SK-N-SH (cell line): Measurements from ENCODE around the gene RNF4. TPM values are rescaled to one million over a fixed set of nuclear protein-coding genes. Genes with fewer than 3 reads are reported as not detected.

Source experiments
- CTCF ChIA-PET: fragments of 300-600, 350-600 bp; formaldehyde crosslinking; extraction: SDS; loops from one replicate; lab custom pipeline; 2021; lab: Yijun Ruan, JAX
- POLR2A ChIA-PET: fragments of 350-600 bp; sonication (Branson Sonifier 250); formaldehyde crosslinking; extraction: SDS; loops from one replicate; lab custom pipeline; 2020; ENCODE audit warnings: antibody characterized with exemption, inconsistent platforms; lab: Yijun Ruan, JAX
- DNase-seq: peaks from one replicate; pipeline ENCODE4 v3.0.0; 2012
- H2AFZ ChIP-seq: fragments of 200-600 bp; sonication (generic); 2 replicates; pipeline ENCODE4 v1.8.1; 2016; ENCODE audit warnings: antibody characterized with exemption, mild to moderate bottlenecking, low read depth
- H3F3A ChIP-seq: fragments of 200-600 bp; sonication (generic); replicated peaks from 2 replicates; pipeline ENCODE3; 2016; ENCODE audit warnings: antibody characterized with exemption, mild to moderate bottlenecking; ENCODE audit not compliant: insufficient read depth
- H3K27ac ChIP-seq, 2 experiments: fragments of 200-500 bp in 1 of 2; fragments of 200-600 bp in 1 of 2; sonication (Bioruptor generic) in 1 of 2; sonication (generic), shearing (Covaris generic) in 1 of 2; 2 replicates each; pipeline versions ENCODE4 v1.5.1 to v1.6.1; 2014 to 2016; ENCODE audit warnings: low read depth in 2 of 2, inconsistent platforms in 1 of 2, low read length in 1 of 2, mild to moderate bottlenecking in 1 of 2, mixed read lengths in 1 of 2
- H3K27me3 ChIP-seq: fragments of 200-600 bp; sonication (generic), shearing (Covaris generic); 2 replicates; pipeline ENCODE4 v1.6.1; 2016; ENCODE audit warnings: mixed run types; ENCODE audit not compliant: insufficient read depth
- H3K36me3 ChIP-seq, 2 experiments: fragments of 200-500 bp in 1 of 2; fragments of 200-600 bp in 1 of 2; sonication (Bioruptor generic) in 1 of 2; sonication (generic) in 1 of 2; replicated peaks in 1 of 2; 2 replicates each; pipeline versions ENCODE3 to v1.5.1; 2014 to 2016; ENCODE audit warnings: low read length in 1 of 2, mild to moderate bottlenecking in 1 of 2; ENCODE audit not compliant: insufficient read depth in 2 of 2, control insufficient read depth in 1 of 2
- H3K4me1 ChIP-seq, 2 experiments: fragments of 200-500 bp in 1 of 2; fragments of 200-600 bp in 1 of 2; sonication (Bioruptor generic) in 1 of 2; sonication (generic), shearing (Covaris generic) in 1 of 2; 2 replicates each; pipeline versions ENCODE4 v1.5.1 to v1.6.1; 2014 to 2016; ENCODE audit warnings: low read depth in 1 of 2, low read length in 1 of 2, mixed run types in 1 of 2; ENCODE audit not compliant: insufficient read depth in 2 of 2, control insufficient read depth in 1 of 2
- H3K4me2 ChIP-seq: fragments of 200-600 bp; sonication (generic), shearing (Covaris generic); 2 replicates; pipeline ENCODE4 v1.6.1; 2017; ENCODE audit warnings: mixed run types
- H3K4me3 ChIP-seq, 2 experiments: fragments of 200-500 bp in 1 of 2; fragments of 200-600 bp in 1 of 2; sonication (Bioruptor generic) in 1 of 2; sonication (generic), shearing (Covaris generic) in 1 of 2; 2 replicates each; pipeline versions ENCODE4 v1.5.1 to v1.8.1; 2014 to 2016; ENCODE audit warnings: low read depth in 2 of 2, inconsistent platforms in 1 of 2, low read length in 1 of 2, mild to moderate bottlenecking in 1 of 2, mixed read lengths in 1 of 2, moderate library complexity in 1 of 2
- H3K79me2 ChIP-seq: fragments of 200-600 bp; sonication (generic); 2 replicates; pipeline ENCODE4 v1.8.1; 2017; ENCODE audit warnings: mild to moderate bottlenecking; ENCODE audit not compliant: insufficient read depth
- H3K9ac ChIP-seq: fragments of 200-600 bp; sonication (generic); 2 replicates; pipeline ENCODE4 v1.6.1; 2017; ENCODE audit warnings: mixed run types
- H3K9me2 ChIP-seq: fragments of 200-600 bp; sonication (generic); 2 replicates; pipeline ENCODE4 v1.6.1; 2017; ENCODE audit warnings: mixed run types
- H3K9me3 ChIP-seq: fragments of 200-600 bp; sonication (generic); 2 replicates; pipeline ENCODE4 v1.6.1; 2017; ENCODE audit warnings: mixed run types, mild to moderate bottlenecking, moderate library complexity
- H4K20me1 ChIP-seq: fragments of 200-600 bp; sonication (generic); 2 replicates; pipeline ENCODE4 v1.6.1; 2017; ENCODE audit warnings: mild to moderate bottlenecking, mixed run types; ENCODE audit not compliant: insufficient read depth
- CHD2 ChIP-seq: fragments of 150-350 bp; IDR thresholded peaks from 2 replicates; pipeline ENCODE4 v1.6.1; 2018; ENCODE audit warnings: low read length; ENCODE audit not compliant: partially characterized antibody
- EZH2phosphoT487 ChIP-seq: fragments of 200-600 bp; sonication (generic); IDR thresholded peaks from 2 replicates; pipeline ENCODE4 v1.6.1; 2017; ENCODE audit warnings: low read depth, mixed run types, mild to moderate bottlenecking, antibody characterized with exemption, moderate library complexity, borderline replicate concordance
- FOXM1 ChIP-seq: IDR thresholded peaks from 2 replicates; pipeline ENCODE4 v1.4.0; 2012; ENCODE audit warnings: low read depth, mild to moderate bottlenecking
- GABPA ChIP-seq: IDR thresholded peaks from 2 replicates; pipeline ENCODE4 v1.4.0; 2012; ENCODE audit warnings: low read depth, mild to moderate bottlenecking
- GATA2 ChIP-seq: sonication (generic); formaldehyde crosslinking; IDR thresholded peaks from 2 replicates; pipeline ENCODE4 v1.5.0; 2020; ENCODE audit warnings: mild to moderate bottlenecking, missing genetic modification reagents
- IRF3 ChIP-seq: fragments of 150-350 bp; IDR thresholded peaks from 2 replicates; pipeline ENCODE4 v1.6.1; 2016; ENCODE audit warnings: mild to moderate bottlenecking, low read depth, low read length
- JUND ChIP-seq: IDR thresholded peaks from 2 replicates; pipeline ENCODE4 v1.4.0; 2012
- MXI1 ChIP-seq: IDR thresholded peaks from 2 replicates; pipeline ENCODE4 v1.6.1; 2012; ENCODE audit warnings: mild to moderate bottlenecking, low read depth, low read length, improper control_type of control experiment
- NFIC ChIP-seq: IDR thresholded peaks from 2 replicates; pipeline ENCODE4 v1.4.0; 2012; ENCODE audit warnings: borderline replicate concordance
- NRF1 ChIP-seq: IDR thresholded peaks from 2 replicates; pipeline ENCODE4 v1.6.1; 2012; ENCODE audit warnings: low read depth, mild to moderate bottlenecking, low read length
- PBX3 ChIP-seq: IDR thresholded peaks from 2 replicates; pipeline ENCODE4; 2012
- POLR2AphosphoS5 ChIP-seq: IDR thresholded peaks from 2 replicates; pipeline ENCODE4 v1.6.1; 2012; ENCODE audit warnings: low read depth, low read length
- RAD21 ChIP-seq: IDR thresholded peaks from 2 replicates; pipeline ENCODE4 v1.6.1; 2012; ENCODE audit warnings: mild to moderate bottlenecking, low read length
- RCOR1 ChIP-seq: fragments of 150-350 bp; IDR thresholded peaks from 2 replicates; pipeline ENCODE4 v1.6.1; 2017; ENCODE audit warnings: antibody characterized with exemption, low read length
- RFX5 ChIP-seq: IDR thresholded peaks from 2 replicates; pipeline ENCODE4 v1.6.1; 2012; ENCODE audit warnings: mild to moderate bottlenecking, improper control_type of control experiment, low read length
- RXRA ChIP-seq: IDR thresholded peaks from 2 replicates; pipeline ENCODE4 v1.4.0; 2012; ENCODE audit warnings: low read depth, mild to moderate bottlenecking, borderline replicate concordance
- SMC3 ChIP-seq: IDR thresholded peaks from 2 replicates; pipeline ENCODE4 v1.6.1; 2012; ENCODE audit warnings: low read depth, low read length, improper control_type of control experiment
- TAF1 ChIP-seq: IDR thresholded peaks from 2 replicates; pipeline ENCODE4 v1.6.1; 2012; ENCODE audit warnings: low read depth, mild to moderate bottlenecking, low read length, moderate library complexity, borderline replicate concordance
- TCF12 ChIP-seq: IDR thresholded peaks from 2 replicates; pipeline ENCODE4 v1.4.0; 2012
- TEAD4 ChIP-seq: IDR thresholded peaks from 2 replicates; pipeline ENCODE4 v1.4.0; 2012; ENCODE audit warnings: mild to moderate bottlenecking, borderline replicate concordance; ENCODE audit not compliant: insufficient read depth
- USF1 ChIP-seq: IDR thresholded peaks from 2 replicates; pipeline ENCODE4 v1.4.0; 2012; ENCODE audit warnings: low read depth, borderline replicate concordance
- USF2 ChIP-seq: fragments of 150-350 bp; IDR thresholded peaks from 2 replicates; pipeline ENCODE4 v1.6.1; 2017; ENCODE audit warnings: antibody characterized with exemption, low read length, low read depth, borderline replicate concordance
- ZBTB33 ChIP-seq: IDR thresholded peaks from 2 replicates; pipeline ENCODE4 v1.4.0; 2012; ENCODE audit warnings: low read depth, borderline replicate concordance
- WGBS: methylation state at CpG from one replicate; pipeline ENCODE4 v1.1.6; 2017; ENCODE audit warnings: low lambda C conversion rate; 5-methylcytosine and 5-hydroxymethylcytosine counted together
- polyA plus RNA-seq, 3 experiments: library from polyadenylated mRNA; depleted of rRNA; stranded (reverse); fragments of >200 nt; gene quantifications; 2 replicates each; pipeline ENCODE4 v1.2.3, GENCODE V29; 2012

RNF4 gene
- polyA plus RNA-seq, 1 of the 3 experiments (the other 2 are of a cell fraction): 60.7 TPM

GRCh38 chr4:2426069-2426397 lies 42.9 kb upstream of the RNF4 start:
- Histone ChIP-seq H3K27ac (no peak overlapping the region), H3K4me3 (no peak overlapping the region), H2AFZ (no peak overlapping the region), H3K4me2 (no peak overlapping the region), H3K79me2 (no peaks in the 10 kb centered on the region), H3K9ac (no peak overlapping the region), H3K27me3 (peaks cover 18% of the 10 kb centered on the region), H3K4me1 (peaks cover 0 to 4% of the 10 kb centered on the region in 2 experiments; a peak in 1 of 4 replicates), H3F3A (no peaks in the 10 kb centered on the region), H3K9me3 (no peaks in the 10 kb centered on the region), H3K36me3 (no peaks in the 10 kb centered on the region), H4K20me1 (no peaks in the 10 kb centered on the region), H3K9me2 (no peaks in the 10 kb centered on the region)
- ChIA-PET CTCF (interaction anchor here (0.8 to 2.7 kb wide), 2 partner anchors 10 to 11 kb away, joined by 4 to 9 read pairs; no protein-coding TSS in a partner anchor), POLR2A (no interaction called here)
- TF ChIP-seq FOXM1 (no peak), IRF3 (no peak), SMC3 (no peak), RFX5 (no peak), USF1 (no peak), TAF1 (no peak), EZH2phosphoT487 (no peak), TCF12 (no peak), GABPA (no peak), TEAD4 (no peak), RAD21 (no peak), USF2 (no peak), RXRA (no peak)
- 69% methylated on average over 3 of the region's 8 CpGs for WGBS
- no peak for DNase-seq

- Histone ChIP-seq H3K4me2 (no peak overlapping the region), H3K9ac (no peak overlapping the region), H3K9me2 (no peaks in the 10 kb centered on the region), H3K4me1 (peaks cover 0 to 4% of the 10 kb centered on the region in 2 experiments; a peak in 1 of 4 replicates), H2AFZ (no peak overlapping the region), H4K20me1 (no peaks in the 10 kb centered on the region), H3K79me2 (no peaks in the 10 kb centered on the region), H3K27me3 (peaks cover 10% of the 10 kb centered on the region; the same call in 1 of the 2 replicates), H3K9me3 (no peaks in the 10 kb centered on the region), H3K36me3 (no peaks in the 10 kb centered on the region), H3K4me3 (no peak overlapping the region), H3F3A (no peaks in the 10 kb centered on the region), H3K27ac (no peak overlapping the region)
- POLR2A ChIA-PET: interaction anchor here (0.6 kb wide), 1 partner anchor 323 kb away, joined by 3 read pairs; no protein-coding TSS in a partner anchor
- 70% methylated on average over 9 of the region's 13 CpGs for WGBS
- CTCF ChIA-PET: interaction anchor here (1.3 to 2.7 kb wide), 3 partner anchors 8 to 42 kb away, joined by 3 to 9 read pairs (median 8); partner anchors contain the start of genes CFAP99, RNF4 and ZFYVE28
- no peak for DNase-seq
- TF ChIP-seq CHD2 (no peak), JUND (no peak), RFX5 (no peak), RAD21 (no peak), POLR2AphosphoS5 (no peak), GATA2 (no peak), NRF1 (no peak), GABPA (no peak), NFIC (no peak), PBX3 (no peak), ZBTB33 (no peak), RCOR1 (no peak), MXI1 (no peak), SMC3 (no peak), EZH2phosphoT487 (no peak)
These were observed 42.1 kb upstream of the RNF4 start for GRCh38 chr4:2426711-2427275.
